HL-60 (cell line): ENCODE results near the gene CREB5.

Experiments
- GABPA ChIP-seq: IDR thresholded peaks from 2 replicates; pipeline ENCODE4 v1.6.1; 2012; ENCODE audit warnings: low read depth
- REST ChIP-seq: IDR thresholded peaks from 2 replicates; pipeline ENCODE4 v1.6.1; 2012; ENCODE audit warnings: low read depth; ENCODE audit not compliant: insufficient replicate concordance
- TF ChIP-seq, protein P1 (sequence below): IDR thresholded peaks from one replicate; pipeline ENCODE4 v1.5.1; 2011; ENCODE audit warnings: low read length, control low read depth, inconsistent platforms; ENCODE audit not compliant: insufficient read depth

GRCh38 chr7:28830846-28831245 lies 418.5 kb downstream of the CREB5 start:
- TF ChIP-seq, protein P1, sequence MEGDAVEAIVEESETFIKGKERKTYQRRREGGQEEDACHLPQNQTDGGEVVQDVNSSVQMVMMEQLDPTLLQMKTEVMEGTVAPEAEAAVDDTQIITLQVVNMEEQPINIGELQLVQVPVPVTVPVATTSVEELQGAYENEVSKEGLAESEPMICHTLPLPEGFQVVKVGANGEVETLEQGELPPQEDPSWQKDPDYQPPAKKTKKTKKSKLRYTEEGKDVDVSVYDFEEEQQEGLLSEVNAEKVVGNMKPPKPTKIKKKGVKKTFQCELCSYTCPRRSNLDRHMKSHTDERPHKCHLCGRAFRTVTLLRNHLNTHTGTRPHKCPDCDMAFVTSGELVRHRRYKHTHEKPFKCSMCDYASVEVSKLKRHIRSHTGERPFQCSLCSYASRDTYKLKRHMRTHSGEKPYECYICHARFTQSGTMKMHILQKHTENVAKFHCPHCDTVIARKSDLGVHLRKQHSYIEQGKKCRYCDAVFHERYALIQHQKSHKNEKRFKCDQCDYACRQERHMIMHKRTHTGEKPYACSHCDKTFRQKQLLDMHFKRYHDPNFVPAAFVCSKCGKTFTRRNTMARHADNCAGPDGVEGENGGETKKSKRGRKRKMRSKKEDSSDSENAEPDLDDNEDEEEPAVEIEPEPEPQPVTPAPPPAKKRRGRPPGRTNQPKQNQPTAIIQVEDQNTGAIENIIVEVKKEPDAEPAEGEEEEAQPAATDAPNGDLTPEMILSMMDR, result no peak
- TF ChIP-seq GABPA, result no peak
- no peak for TF ChIP-seq REST
